Testis (tissue), 2 donors: ENCODE measurements around the gene DSP.

Experiments used
- CTCF ChIP-seq, 3 experiments: fragments of 450-650 bp in 2 of 3; fragments of 200-600 bp in 1 of 3; sonication (generic) in 1 of 3; IDR thresholded peaks; one replicate each; pipeline ENCODE4 v1.5.1; 2016 to 2019; ENCODE audit warnings: antibody characterized with exemption in 3 of 3, mild to moderate bottlenecking in 2 of 3, moderate library complexity in 1 of 3
- POLR2A ChIP-seq: fragments of 450-650 bp; IDR thresholded peaks from one replicate; pipeline ENCODE4 v1.6.1; 2017; ENCODE audit warnings: antibody characterized with exemption, mild to moderate bottlenecking, moderate library complexity

- TF ChIP-seq CTCF (IDR thresholded peaks at IDR 0.05): no peak
- no peak for TF ChIP-seq POLR2A
Measured at GRCh38 chr6:7636151-7636550, 94.7 kb downstream of the DSP start.
